Endothelial cell of umbilical vein (primary cell): Measurements from ENCODE around the gene PHLPP2. TPM values are rescaled to one million over a fixed set of nuclear protein-coding genes. Genes with fewer than 3 reads are reported as not detected.

ENCODE experiments used
- BruUV-seq: library from RNA; stranded (reverse); fragments of 400-500 nt; replicated peaks from 2 replicates; lab custom pipeline; 2021; lab: Mats Ljungman, UMichigan
- CTCF ChIA-PET: fragments of 300-600, 350-600 bp; sonication (Branson Sonifier 250); formaldehyde crosslinking; loops from one replicate; lab custom pipeline; 2021; ENCODE audit warnings: antibody characterized with exemption, inconsistent platforms; lab: Charles Lee
- POLR2A ChIA-PET: fragments of 300-600, 350-600 bp; sonication (Branson Sonifier 250); formaldehyde crosslinking; loops from one replicate; lab custom pipeline; 2021; ENCODE audit warnings: antibody characterized with exemption, inconsistent platforms; lab: Charles Lee
- DNase-seq: peaks from one replicate; pipeline ENCODE4 v3.0.0-alpha.2; 2011; ENCODE audit warnings: low read depth, low spot score
- FAIRE-seq: peaks from 2 replicates; lab custom pipeline; 2011; peaks lifted over from hg19 to GRCh38; lab: Jason Lieb, UNC
- H2AFZ ChIP-seq: 2 replicates; pipeline ENCODE4 v1.6.0; 2012; ENCODE audit warnings: low read depth, low read length, control low read depth, inconsistent platforms
- H3K27ac ChIP-seq: 2 replicates; pipeline ENCODE4 v1.5.1; 2011; ENCODE audit warnings: low read depth, mild to moderate bottlenecking, control low read depth, low read length, moderate library complexity; ENCODE audit not compliant: insufficient read depth
- H3K27me3 ChIP-seq, 2 experiments: 2 replicates each; pipeline versions ENCODE4 v1.6.0 to v1.6.1; 2011; ENCODE audit warnings: low read length in 2 of 2, mixed read lengths in 1 of 2; ENCODE audit not compliant: control insufficient read depth in 2 of 2, insufficient read depth in 2 of 2
- H3K36me3 ChIP-seq, 2 experiments: 2 replicates in 1 of 2; 3 replicates in 1 of 2; pipeline ENCODE4 v1.5.1; 2011; ENCODE audit warnings: low read length in 2 of 2, mild to moderate bottlenecking in 1 of 2, moderate library complexity in 1 of 2; ENCODE audit not compliant: control insufficient read depth in 2 of 2, insufficient read depth in 2 of 2; ENCODE audit errors: extremely low read depth in 1 of 2
- H3K4me1 ChIP-seq: 3 replicates; pipeline ENCODE4 v1.5.1; 2011; ENCODE audit warnings: mild to moderate bottlenecking, low read length; ENCODE audit not compliant: control insufficient read depth, insufficient read depth; ENCODE audit errors: extremely low read depth
- H3K4me2 ChIP-seq: 2 replicates; pipeline ENCODE4 v1.6.1; 2011; ENCODE audit warnings: low read length, control low read depth, mixed read lengths; ENCODE audit not compliant: insufficient read depth
- H3K4me3 ChIP-seq, 3 experiments: fragments of 200-600 bp in 1 of 3; sonication (generic), shearing (Covaris generic) in 1 of 3; replicated peaks in 1 of 3; 2 replicates each; pipeline ENCODE4 v1.5.1; 2011 to 2016; ENCODE audit warnings: control low read depth in 3 of 3, low read length in 3 of 3, mild to moderate bottlenecking in 2 of 3, inconsistent platforms in 1 of 3, low read depth in 1 of 3, moderate library complexity in 1 of 3; ENCODE audit not compliant: insufficient read depth in 1 of 3
- H3K79me2 ChIP-seq: 2 replicates; pipeline ENCODE4 v1.6.0; 2012; ENCODE audit warnings: low read length, inconsistent platforms; ENCODE audit not compliant: control insufficient read depth, insufficient read depth
- H3K9ac ChIP-seq: replicated peaks from 2 replicates; pipeline ENCODE3; 2011; ENCODE audit warnings: low read length, control low read depth; ENCODE audit not compliant: insufficient read depth; ENCODE audit errors: extremely low read depth
- H3K9me1 ChIP-seq: replicated peaks from 3 replicates; pipeline ENCODE4 v1.6.0; 2011; ENCODE audit warnings: mild to moderate bottlenecking, low read length; ENCODE audit not compliant: control insufficient read depth, insufficient read depth; ENCODE audit errors: extremely low read depth
- H3K9me3 ChIP-seq: replicated peaks from 2 replicates; pipeline ENCODE4 v1.5.1; 2012; ENCODE audit warnings: low read length, inconsistent platforms; ENCODE audit not compliant: control insufficient read depth, insufficient read depth
- H4K20me1 ChIP-seq: replicated peaks from 2 replicates; pipeline ENCODE3; 2011; ENCODE audit warnings: mild to moderate bottlenecking, low read length; ENCODE audit not compliant: control insufficient read depth, insufficient read depth; ENCODE audit errors: extremely low read depth
- EZH2 ChIP-seq: IDR thresholded peaks from 2 replicates; pipeline ENCODE4 v1.6.1; 2012; ENCODE audit warnings: borderline replicate concordance, low read depth, mild to moderate bottlenecking, moderate library complexity, low read length, inconsistent platforms; ENCODE audit not compliant: severe bottlenecking
- FOS ChIP-seq: IDR thresholded peaks from 2 replicates; pipeline ENCODE4 v1.6.1; 2011; ENCODE audit warnings: mild to moderate bottlenecking, low read length, moderate library complexity, borderline replicate concordance; ENCODE audit not compliant: insufficient read depth
- GATA2 ChIP-seq: IDR thresholded peaks from 2 replicates; pipeline ENCODE4 v1.7.0; 2011; ENCODE audit warnings: low read depth, mild to moderate bottlenecking, moderate library complexity, mixed read lengths, low read length; ENCODE audit not compliant: insufficient read length, insufficient read depth
- JUN ChIP-seq: IDR thresholded peaks from 2 replicates; pipeline ENCODE4 v1.6.1; 2011; ENCODE audit warnings: borderline replicate concordance, low read depth; ENCODE audit not compliant: insufficient read length, insufficient read depth
- MYC ChIP-seq: IDR thresholded peaks from one replicate; pipeline ENCODE4 v1.6.1; 2011; ENCODE audit warnings: mild to moderate bottlenecking, low read depth, low read length
- POLR2A ChIP-seq: IDR thresholded peaks from 2 replicates; pipeline ENCODE4 v1.6.1; 2012; ENCODE audit warnings: low read depth, mild to moderate bottlenecking, control low read depth, low read length
- POLR2AphosphoS5 ChIP-seq: IDR thresholded peaks from 2 replicates; pipeline ENCODE4 v1.6.1; 2012; ENCODE audit warnings: low read depth, mild to moderate bottlenecking, control low read depth, low read length, moderate library complexity; ENCODE audit not compliant: insufficient read depth
- dilution Hi-C: fragments of 300-500 bp; cut with MboI; formaldehyde crosslinking; loops from one replicate; pipeline ENCODE4 v1.15.0; 2019; ENCODE audit warnings: low sequenced_read_pairs; ENCODE audit not compliant: extremely low pct_ligation_motif_present
- intact Hi-C: fragments of 100-400 bp; cut with micrococcal nuclease; formaldehyde crosslinking; loops from one replicate; pipeline ENCODE4 v1.10.0; 2022
- polyA plus RNA-seq, 4 experiments: library from polyadenylated mRNA; depleted of rRNA in 3 of 4; stranded (reverse) in 3 of 4; unstranded in 1 of 4; fragments of >200 nt; gene quantifications; 2 replicates each; pipeline versions ENCODE4 v1.2.1 to v1.2.3, GENCODE V29; 2011 to 2012; ENCODE audit warnings: missing spikeins in 1 of 4
- total RNA-seq: library from RNA; stranded (reverse); gene quantifications from 2 replicates; pipeline ENCODE4 v1.2.3, GENCODE V29; 2021
- TF ChIP-seq, protein P1 (sequence below): IDR thresholded peaks from 2 replicates; pipeline ENCODE4 v1.6.1; 2011; ENCODE audit not compliant: insufficient read depth, insufficient read length
- TF ChIP-seq, protein P2 (sequence below), 2 donors: IDR thresholded peaks; 1 replicate in 1 of 2; 2 replicates in 1 of 2; pipeline ENCODE4 v1.5.1; 2011; ENCODE audit warnings: low read length in 2 of 2, mild to moderate bottlenecking in 2 of 2, moderate library complexity in 2 of 2, control low read depth in 1 of 2, inconsistent platforms in 1 of 2, low read depth in 1 of 2; ENCODE audit not compliant: insufficient read depth in 1 of 2; ENCODE audit errors: extremely low read depth in 1 of 2

The PHLPP2 gene
- total and polyA plus RNA-seq, 2 donors (not counting 3 experiments of a cell fraction or from before 2014, with no cell fraction given): 4.1 to 8.0 TPM

DNA sequence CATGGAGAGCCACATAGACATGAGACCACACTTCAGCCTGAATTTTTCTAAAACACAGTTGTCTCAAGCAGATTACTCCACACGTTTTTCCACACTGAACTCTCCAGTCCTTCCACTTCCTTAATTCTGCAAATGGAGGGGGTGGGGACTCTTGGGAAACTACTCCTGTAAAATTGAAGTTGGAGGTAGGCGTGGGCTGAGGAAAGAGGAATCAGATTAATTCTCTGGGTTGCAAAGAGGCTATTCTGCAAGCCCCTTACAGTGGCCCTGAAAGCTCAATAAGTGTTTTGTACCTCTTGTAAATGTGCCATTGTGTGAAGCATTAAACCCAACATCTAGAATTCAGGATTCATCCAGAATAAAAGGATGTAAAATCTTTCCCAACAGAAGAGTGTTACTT, 88.9 kb downstream of the PHLPP2 start:
- H3K79me2 ChIP-seq: no peaks in the 10 kb centered on the region
- dilution Hi-C loops: no loop called here
- BruUV-seq: no TSS peak
- H3K9me3 ChIP-seq: no peaks in the 10 kb centered on the region
- no peaks in the 10 kb centered on the region for H3K4me1 ChIP-seq
- TF ChIP-seq, protein P1, sequence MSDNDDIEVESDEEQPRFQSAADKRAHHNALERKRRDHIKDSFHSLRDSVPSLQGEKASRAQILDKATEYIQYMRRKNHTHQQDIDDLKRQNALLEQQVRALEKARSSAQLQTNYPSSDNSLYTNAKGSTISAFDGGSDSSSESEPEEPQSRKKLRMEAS: no peak
- no peak for TF ChIP-seq MYC
- no peak for TF ChIP-seq POLR2A
- no peak for TF ChIP-seq GATA2
- TF ChIP-seq, protein P2, sequence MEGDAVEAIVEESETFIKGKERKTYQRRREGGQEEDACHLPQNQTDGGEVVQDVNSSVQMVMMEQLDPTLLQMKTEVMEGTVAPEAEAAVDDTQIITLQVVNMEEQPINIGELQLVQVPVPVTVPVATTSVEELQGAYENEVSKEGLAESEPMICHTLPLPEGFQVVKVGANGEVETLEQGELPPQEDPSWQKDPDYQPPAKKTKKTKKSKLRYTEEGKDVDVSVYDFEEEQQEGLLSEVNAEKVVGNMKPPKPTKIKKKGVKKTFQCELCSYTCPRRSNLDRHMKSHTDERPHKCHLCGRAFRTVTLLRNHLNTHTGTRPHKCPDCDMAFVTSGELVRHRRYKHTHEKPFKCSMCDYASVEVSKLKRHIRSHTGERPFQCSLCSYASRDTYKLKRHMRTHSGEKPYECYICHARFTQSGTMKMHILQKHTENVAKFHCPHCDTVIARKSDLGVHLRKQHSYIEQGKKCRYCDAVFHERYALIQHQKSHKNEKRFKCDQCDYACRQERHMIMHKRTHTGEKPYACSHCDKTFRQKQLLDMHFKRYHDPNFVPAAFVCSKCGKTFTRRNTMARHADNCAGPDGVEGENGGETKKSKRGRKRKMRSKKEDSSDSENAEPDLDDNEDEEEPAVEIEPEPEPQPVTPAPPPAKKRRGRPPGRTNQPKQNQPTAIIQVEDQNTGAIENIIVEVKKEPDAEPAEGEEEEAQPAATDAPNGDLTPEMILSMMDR (IDR thresholded peaks at IDR 0.05; ENCODE audit: extremely low read depth in 1 of 2, insufficient read depth in 1 of 2, low read depth in 1 of 2, low read length in 2 of 2): no peak
- TF ChIP-seq POLR2AphosphoS5: no peak
- TF ChIP-seq JUN: no peak
- TF ChIP-seq EZH2: no peak
- no peak for TF ChIP-seq FOS
- POLR2A ChIA-PET: interaction anchor here (0.5 to 0.7 kb wide), 2 partner anchors 151 to 154 kb away, joined by 4 to 5 read pairs; no protein-coding TSS in a partner anchor
- DNase-seq (no peak), FAIRE-seq (no peak)
- H4K20me1 ChIP-seq: no peaks in the 10 kb centered on the region
- H3K27ac ChIP-seq: no peak overlapping the region
- CTCF ChIA-PET: no interaction called here
- H3K9ac ChIP-seq: no peak overlapping the region
- no peaks in the 10 kb centered on the region for H3K27me3 ChIP-seq
- no peaks in the 10 kb centered on the region for H3K9me1 ChIP-seq
- H3K4me2 ChIP-seq: no peak overlapping the region
- intact Hi-C loops: no loop called here
- no peak overlapping the region for H3K4me3 ChIP-seq
- H3K36me3 ChIP-seq: no peaks in the 10 kb centered on the region
- no peak overlapping the region for H2AFZ ChIP-seq
